Spleen (tissue), 11 donors: ENCODE results near the gene KIF26B. TPM values are rescaled to one million over a fixed set of nuclear protein-coding genes. Genes with fewer than 3 reads are reported as not detected.

Source experiments
- DNase-seq: peaks from one replicate; pipeline ENCODE4 v3.0.0-alpha.2; 2020
- H3K27ac ChIP-seq, 8 donors: fragments of 200-600 bp; sonication (generic) in 7 of 8; 1 replicate in 4 of 8; 2 replicates in 4 of 8; pipeline versions ENCODE4 v1.5.0 to v1.8.0; 2016 to 2021; ENCODE audit warnings: inconsistent platforms in 4 of 8, mild to moderate bottlenecking in 4 of 8, moderate library complexity in 1 of 8
- H3K27me3 ChIP-seq, 7 donors: fragments of 200-600 bp; sonication (generic) in 6 of 7; replicated peaks in 1 of 7; 1 replicate in 4 of 7; 2 replicates in 3 of 7; pipeline versions ENCODE4 v1.5.0 to v1.8.0; 2016 to 2021; ENCODE audit warnings: inconsistent platforms in 3 of 7, mild to moderate bottlenecking in 1 of 7
- H3K36me3 ChIP-seq, 6 donors: fragments of 200-600 bp; sonication (generic) in 5 of 6; 1 replicate in 4 of 6; 2 replicates in 2 of 6; pipeline versions ENCODE4 v1.5.0 to v1.8.0; 2016 to 2021; ENCODE audit warnings: inconsistent platforms in 2 of 6
- H3K4me1 ChIP-seq, 6 donors: fragments of 200-600 bp; sonication (generic) in 5 of 6; 1 replicate in 3 of 6; 2 replicates in 3 of 6; pipeline versions ENCODE4 v1.5.0 to v1.8.0; 2016 to 2021; ENCODE audit warnings: inconsistent platforms in 3 of 6
- H3K4me3 ChIP-seq, 8 donors: fragments of 200-600 bp; sonication (generic) in 7 of 8; 1 replicate in 4 of 8; 2 replicates in 4 of 8; pipeline versions ENCODE4 v1.5.0 to v1.8.0; 2016 to 2021; ENCODE audit warnings: inconsistent platforms in 4 of 8, mild to moderate bottlenecking in 4 of 8, moderate library complexity in 2 of 8
- H3K9me3 ChIP-seq, 8 donors: fragments of 200-600 bp; sonication (generic) in 7 of 8; 1 replicate in 4 of 8; 2 replicates in 4 of 8; pipeline versions ENCODE4 v1.5.0 to v1.8.0; 2016 to 2021; ENCODE audit warnings: inconsistent platforms in 4 of 8
- POLR2A ChIP-seq, 3 donors: fragments of 450-650 bp; IDR thresholded peaks; one replicate each; pipeline ENCODE4 v1.5.1; 2017; ENCODE audit warnings: antibody characterized with exemption in 3 of 3, mild to moderate bottlenecking in 1 of 3
- POLR2AphosphoS5 ChIP-seq, 3 donors: sonication (generic); formaldehyde crosslinking; IDR thresholded peaks; one replicate each; pipeline ENCODE4 v1.5.1; 2017; ENCODE audit warnings: antibody characterized with exemption in 3 of 3
- WGBS, 5 donors: extraction: QIAGEN DNeasy Blood & Tissue Kit in 3 of 5; methylation state at CpG; one replicate each; pipeline versions ENCODE4 v1.1.5 to v1.1.7; 2013 to 2018; 5-methylcytosine and 5-hydroxymethylcytosine counted together
- intact Hi-C: fragments of 100-400 bp; cut with DNase I; formaldehyde crosslinking; loops from one replicate; pipeline ENCODE4 v1.15.0; 2023; ENCODE audit warnings: low total_unique reads
- polyA plus RNA-seq, 3 donors: library from polyadenylated mRNA; stranded (reverse); fragments of 200-250 nt; gene quantifications; one replicate each; pipeline ENCODE4 v1.2.1, GENCODE V29; 2013
- total RNA-seq, 7 donors: library from RNA; depleted of rRNA in 3 of 7; stranded (reverse); fragments of >200 nt in 3 of 7; fragmentation: NEBNext Ultra II Directional in 4 of 7; extraction: Animal tissue kit (Norgen Biotek cat#: 25700) in 4 of 7; gene quantifications; one replicate each; pipeline versions ENCODE4 v1.1.0 to v1.2.1, GENCODE V29; 2016 to 2021
- TF ChIP-seq, protein P1 (sequence below), 11 experiments: fragments of 200-600 bp in 7 of 11; fragments of 450-650 bp in 4 of 11; sonication (generic) in 4 of 11; IDR thresholded peaks in 8 of 11; conservative IDR thresholded peaks in 3 of 11; 1 replicate in 7 of 11; 2 replicates in 4 of 11; pipeline versions ENCODE4 v1.4.0 to v1.8.0; 2016 to 2021; ENCODE audit warnings: antibody characterized with exemption in 11 of 11, inconsistent platforms in 4 of 11, mild to moderate bottlenecking in 1 of 11
- donor health status: healthy with polysubstance abuse.
- donor health status: DM: no; HTN: no; CAD: no; lungs with moderate emphysema.
- donor health status: DM: no; HTN: no; CAD: no.
- donor health status: Bipolar disorder and iron deficiency.
- donor health status: healthy.
- donor health status: DM: no; HTN: no; CAD: no.
- donor health status: DM: yes; HTN: yes; CAD: no.

KIF26B gene
- total and polyA plus RNA-seq, 10 donors = 0.07 to 4.5 (median 0.60) TPM; not detected in 1

DNA sequence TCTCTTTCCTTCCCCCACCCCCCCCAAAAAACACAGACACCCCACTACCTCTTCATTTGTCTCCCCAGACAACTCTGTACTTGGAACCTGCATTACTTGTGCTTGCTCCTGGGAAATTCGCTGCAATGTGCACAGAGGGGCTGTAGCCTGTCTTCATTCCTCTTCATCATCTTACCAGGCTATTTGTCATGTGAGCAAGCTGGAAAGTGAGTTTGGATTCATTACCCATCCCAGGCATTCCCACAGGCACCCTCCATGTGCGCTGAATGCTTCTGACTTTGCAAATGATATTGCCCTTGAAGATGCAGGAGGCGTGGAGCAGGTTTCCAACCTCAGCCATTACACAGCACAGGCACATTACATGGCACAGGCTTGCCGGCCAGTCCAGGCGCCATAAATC is 494.9 kb downstream of the KIF26B start:
- Histone ChIP-seq H3K36me3 (no peaks in the 10 kb centered on the region), H3K9me3 (no peaks in the 10 kb centered on the region), H3K27ac (no peak overlapping the region), H3K4me3 (no peak overlapping the region), H3K27me3 (peaks cover 0 to 6% (median 0%) of the 10 kb centered on the region in 7 donors), H3K4me1 (no peaks in the 10 kb centered on the region)
- TF ChIP-seq, protein P1, sequence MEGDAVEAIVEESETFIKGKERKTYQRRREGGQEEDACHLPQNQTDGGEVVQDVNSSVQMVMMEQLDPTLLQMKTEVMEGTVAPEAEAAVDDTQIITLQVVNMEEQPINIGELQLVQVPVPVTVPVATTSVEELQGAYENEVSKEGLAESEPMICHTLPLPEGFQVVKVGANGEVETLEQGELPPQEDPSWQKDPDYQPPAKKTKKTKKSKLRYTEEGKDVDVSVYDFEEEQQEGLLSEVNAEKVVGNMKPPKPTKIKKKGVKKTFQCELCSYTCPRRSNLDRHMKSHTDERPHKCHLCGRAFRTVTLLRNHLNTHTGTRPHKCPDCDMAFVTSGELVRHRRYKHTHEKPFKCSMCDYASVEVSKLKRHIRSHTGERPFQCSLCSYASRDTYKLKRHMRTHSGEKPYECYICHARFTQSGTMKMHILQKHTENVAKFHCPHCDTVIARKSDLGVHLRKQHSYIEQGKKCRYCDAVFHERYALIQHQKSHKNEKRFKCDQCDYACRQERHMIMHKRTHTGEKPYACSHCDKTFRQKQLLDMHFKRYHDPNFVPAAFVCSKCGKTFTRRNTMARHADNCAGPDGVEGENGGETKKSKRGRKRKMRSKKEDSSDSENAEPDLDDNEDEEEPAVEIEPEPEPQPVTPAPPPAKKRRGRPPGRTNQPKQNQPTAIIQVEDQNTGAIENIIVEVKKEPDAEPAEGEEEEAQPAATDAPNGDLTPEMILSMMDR (IDR thresholded peaks at IDR 0.05 in 8 of 11, conservative IDR thresholded peaks at IDR 0.05 in 3 of 11) = no peak
- TF ChIP-seq POLR2A (IDR thresholded peaks at IDR 0.05) (no peak), POLR2AphosphoS5 (IDR thresholded peaks at IDR 0.05) (no peak)
- intact Hi-C loops = no loop called here
- no peak for DNase-seq
- 83 to 90% (median 87%) methylated on average over 5 of the region's 5 CpGs for WGBS, 5 donors

DNA sequence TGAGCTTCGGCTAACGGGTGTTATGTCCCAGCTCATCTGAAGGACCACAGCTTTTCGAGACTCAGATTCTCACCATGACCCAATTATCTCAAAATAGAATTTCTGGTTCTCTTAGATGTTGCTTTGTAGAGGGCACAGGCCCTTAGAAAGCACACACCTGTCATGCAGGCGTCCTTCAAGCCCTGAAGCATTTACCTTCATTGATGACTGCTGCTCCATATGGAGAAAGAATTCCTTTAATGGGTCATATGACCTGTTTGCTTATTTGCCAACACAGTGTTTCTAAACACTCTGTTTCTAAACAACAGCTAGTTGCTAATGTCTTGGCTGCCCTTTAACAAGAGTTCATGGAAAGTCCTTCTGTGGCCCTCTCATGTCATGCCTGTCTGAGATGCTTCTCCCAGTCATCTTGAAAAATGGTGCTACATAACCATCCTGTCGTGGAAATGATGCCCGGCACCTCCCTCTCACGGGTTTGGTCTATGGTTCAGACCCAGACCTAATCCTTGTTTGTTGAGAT is 495.7 kb downstream of the KIF26B start:
- Histone ChIP-seq H3K27me3 (peaks cover 0 to 6% (median 0%) of the 10 kb centered on the region in 7 donors), H3K27ac (no peak overlapping the region), H3K4me3 (no peak overlapping the region), H3K9me3 (no peaks in the 10 kb centered on the region), H3K36me3 (no peaks in the 10 kb centered on the region), H3K4me1 (no peaks in the 10 kb centered on the region)
- intact Hi-C loops = no loop called here
- no peak for TF ChIP-seq POLR2AphosphoS5 (IDR thresholded peaks at IDR 0.05)
- TF ChIP-seq, protein P1 (IDR thresholded peaks at IDR 0.05 in 8 of 11, conservative IDR thresholded peaks at IDR 0.05 in 3 of 11) = no peak
- TF ChIP-seq POLR2A (IDR thresholded peaks at IDR 0.05) = no peak
- WGBS, 5 donors = 66 to 90% (median 88%) methylated on average over 7 of the region's 7 CpGs
- no peak for DNase-seq

DNA sequence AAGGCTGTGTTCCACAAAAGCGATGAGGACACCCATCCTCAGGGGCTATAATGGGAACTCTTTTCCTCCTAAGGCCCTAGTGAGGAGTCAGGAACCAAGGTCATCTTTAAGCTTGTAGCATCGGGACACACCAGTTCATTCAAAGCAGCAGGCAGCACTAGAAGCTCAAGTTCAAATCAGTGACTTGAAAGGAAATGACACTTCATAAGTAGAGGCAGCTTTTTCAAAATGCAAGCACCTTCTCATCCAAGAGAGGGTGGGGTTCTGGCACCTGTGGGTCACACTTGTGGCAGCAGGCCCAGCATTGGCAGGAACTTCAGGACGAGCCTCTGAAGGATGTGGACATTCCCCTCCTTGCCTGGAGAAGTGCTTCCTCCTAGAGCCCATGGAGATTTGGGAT is 496.3 kb downstream of the KIF26B start:
- Histone ChIP-seq H3K4me3 (no peak overlapping the region), H3K9me3 (no peaks in the 10 kb centered on the region), H3K36me3 (no peaks in the 10 kb centered on the region), H3K27me3 (peaks cover 0 to 6% (median 0%) of the 10 kb centered on the region in 7 donors), H3K27ac (no peak overlapping the region), H3K4me1 (no peaks in the 10 kb centered on the region)
- WGBS, 5 donors = 72 to 82% (median 76%) methylated on average over 3 of the region's 3 CpGs
- intact Hi-C loops = no loop called here
- no peak for DNase-seq
- TF ChIP-seq, protein P1 (IDR thresholded peaks at IDR 0.05 in 8 of 11, conservative IDR thresholded peaks at IDR 0.05 in 3 of 11) = no peak
- TF ChIP-seq POLR2A (IDR thresholded peaks at IDR 0.05) (no peak), POLR2AphosphoS5 (IDR thresholded peaks at IDR 0.05) (no peak)

DNA sequence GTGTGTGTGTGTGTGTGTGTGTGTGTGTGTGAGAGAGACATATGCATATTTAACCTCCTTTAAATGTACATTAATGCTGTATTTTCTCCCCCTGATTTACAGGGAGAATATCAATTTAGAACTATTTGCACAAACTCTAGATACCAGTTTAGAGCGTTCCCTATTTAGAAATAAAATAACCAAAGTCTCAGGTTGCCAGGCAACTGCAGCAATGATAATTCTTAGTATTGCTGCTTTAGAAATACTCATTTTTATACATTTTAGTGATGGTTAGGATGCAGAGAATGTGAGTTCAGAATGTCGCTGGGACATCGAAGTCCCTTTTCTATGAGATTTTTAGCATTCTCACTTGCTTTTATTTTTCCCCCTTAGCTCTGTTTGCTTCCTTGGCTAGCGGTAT is 497.3 kb downstream of the KIF26B start:
- Histone ChIP-seq H3K9me3 (no peaks in the 10 kb centered on the region), H3K4me1 (no peaks in the 10 kb centered on the region), H3K4me3 (no peak overlapping the region), H3K27me3 (peaks cover 0 to 6% (median 0%) of the 10 kb centered on the region in 7 donors), H3K27ac (no peak overlapping the region), H3K36me3 (no peaks in the 10 kb centered on the region)
- no peak for DNase-seq
- intact Hi-C loops = no loop called here
- 93 to 98% (median 96%) methylated on average over 4 of the region's 4 CpGs for WGBS, 5 donors
- TF ChIP-seq, protein P1 (IDR thresholded peaks at IDR 0.05 in 8 of 11, conservative IDR thresholded peaks at IDR 0.05 in 3 of 11) = no peak
- TF ChIP-seq POLR2A (IDR thresholded peaks at IDR 0.05) (no peak), POLR2AphosphoS5 (IDR thresholded peaks at IDR 0.05) (no peak)
